ENCODE measurements around the gene DPP10.

The DPP10 gene

GRCh38 chr2:115624332-115624731 is 1181.9 kb downstream of the DPP10 start:
- TF ChIP-seq FOXP2 (optimal IDR thresholded peaks at IDR 0.05; ENCODE audit: borderline replicate concordance, extremely low read depth, extremely low read length, insufficient read depth) (no peak), REST (IDR thresholded peaks at IDR 0.05; ENCODE audit: insufficient read depth in 1 of 2, low read depth in 2 of 2, low read length in 2 of 2) (no peak), TAF1 (IDR thresholded peaks at IDR 0.05; ENCODE audit: borderline replicate concordance, insufficient read depth, low read length) (no peak), SIN3A (IDR thresholded peaks at IDR 0.05; ENCODE audit: borderline replicate concordance, insufficient read depth, low read length) (no peak), POLR2AphosphoS5 (IDR thresholded peaks at IDR 0.05; ENCODE audit: low read depth, low read length) (no peak)

GRCh38 chr2:115634578-115634977 is 1192.1 kb downstream of the DPP10 start:
- TF ChIP-seq SIN3A (IDR thresholded peaks at IDR 0.05; ENCODE audit: borderline replicate concordance, insufficient read depth, low read length) (no peak), REST (IDR thresholded peaks at IDR 0.05; ENCODE audit: insufficient read depth in 1 of 2, low read depth in 2 of 2, low read length in 2 of 2) (no peak), TAF1 (IDR thresholded peaks at IDR 0.05; ENCODE audit: borderline replicate concordance, insufficient read depth, low read length) (no peak), FOXP2 (optimal IDR thresholded peaks at IDR 0.05; ENCODE audit: borderline replicate concordance, extremely low read depth, extremely low read length, insufficient read depth) (no peak), POLR2AphosphoS5 (IDR thresholded peaks at IDR 0.05; ENCODE audit: low read depth, low read length) (no peak)

DNA sequence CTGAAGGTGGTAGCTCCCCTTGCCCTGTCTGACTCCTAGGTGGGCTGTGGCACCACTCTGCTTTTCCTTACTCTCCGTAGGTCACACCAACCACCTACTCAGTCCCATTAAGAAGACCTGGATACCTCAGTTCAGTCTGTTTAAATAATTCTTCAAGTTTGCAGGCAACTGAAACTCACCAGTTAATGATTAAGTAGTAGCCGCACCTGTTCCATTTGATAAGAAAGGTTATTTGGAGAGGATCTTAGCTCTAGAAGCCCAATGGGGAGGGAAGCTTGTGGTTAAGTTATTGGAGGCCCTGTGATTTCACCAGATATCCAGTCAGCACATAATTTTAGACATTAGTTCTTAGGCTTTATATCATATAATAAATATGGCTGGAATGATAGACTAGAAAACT is 1193.0 kb downstream of the DPP10 start:
- TF ChIP-seq FOXP2 (optimal IDR thresholded peaks at IDR 0.05; ENCODE audit: borderline replicate concordance, extremely low read depth, extremely low read length, insufficient read depth), result no peak
- TF ChIP-seq TAF1 (IDR thresholded peaks at IDR 0.05; ENCODE audit: borderline replicate concordance, insufficient read depth, low read length), result no peak
- no peak for TF ChIP-seq REST (IDR thresholded peaks at IDR 0.05; ENCODE audit: insufficient read depth in 1 of 2, low read depth in 2 of 2, low read length in 2 of 2)
- TF ChIP-seq SIN3A (IDR thresholded peaks at IDR 0.05; ENCODE audit: borderline replicate concordance, insufficient read depth, low read length), result no peak
- TF ChIP-seq POLR2AphosphoS5 (IDR thresholded peaks at IDR 0.05; ENCODE audit: low read depth, low read length), result no peak

GRCh38 chr2:115649731-115650130 is 1207.3 kb downstream of the DPP10 start:
- TF ChIP-seq FOXP2 (optimal IDR thresholded peaks at IDR 0.05; ENCODE audit: borderline replicate concordance, extremely low read depth, extremely low read length, insufficient read depth) (no peak), SIN3A (IDR thresholded peaks at IDR 0.05; ENCODE audit: borderline replicate concordance, insufficient read depth, low read length) (no peak), TAF1 (IDR thresholded peaks at IDR 0.05; ENCODE audit: borderline replicate concordance, insufficient read depth, low read length) (no peak), POLR2AphosphoS5 (IDR thresholded peaks at IDR 0.05; ENCODE audit: low read depth, low read length) (no peak), REST (IDR thresholded peaks at IDR 0.05; ENCODE audit: insufficient read depth in 1 of 2, low read depth in 2 of 2, low read length in 2 of 2) (no peak)

DNA sequence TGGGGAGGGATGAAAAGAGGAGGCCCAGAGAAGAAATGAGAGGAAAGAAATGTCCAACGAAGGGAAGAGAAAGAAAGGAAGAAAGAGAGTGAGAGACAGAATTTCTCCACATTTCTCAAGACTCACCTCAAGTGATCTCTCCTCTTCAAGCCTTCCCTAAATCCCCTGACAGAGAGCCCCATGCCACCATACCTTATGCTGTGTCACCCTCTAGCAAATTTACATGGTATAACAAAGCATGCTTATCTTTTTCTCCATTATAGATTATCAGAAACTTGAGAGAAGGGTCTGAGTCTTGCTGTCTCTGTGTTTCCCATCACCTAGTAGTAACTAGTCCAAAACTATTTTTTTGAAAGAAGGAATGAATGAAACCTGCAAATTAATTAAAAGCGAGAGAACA is 1208.4 kb downstream of the DPP10 start:
- TF ChIP-seq FOXP2 (optimal IDR thresholded peaks at IDR 0.05; ENCODE audit: borderline replicate concordance, extremely low read depth, extremely low read length, insufficient read depth) (no peak), TAF1 (IDR thresholded peaks at IDR 0.05; ENCODE audit: borderline replicate concordance, insufficient read depth, low read length) (no peak), SIN3A (IDR thresholded peaks at IDR 0.05; ENCODE audit: borderline replicate concordance, insufficient read depth, low read length) (no peak), REST (IDR thresholded peaks at IDR 0.05; ENCODE audit: insufficient read depth in 1 of 2, low read depth in 2 of 2, low read length in 2 of 2) (no peak), POLR2AphosphoS5 (IDR thresholded peaks at IDR 0.05; ENCODE audit: low read depth, low read length) (no peak)
